OCI-LY3 (cell line): ENCODE results near the gene DUSP1.

Source experiments
- EZH2phosphoT487 ChIP-seq: fragments of 200-600 bp; shearing (Covaris generic); IDR thresholded peaks from 2 replicates; pipeline ENCODE4 v1.6.1; 2018; ENCODE audit warnings: antibody characterized with exemption, mixed run types, low read depth
- TF ChIP-seq, protein P1 (sequence below): fragments of 200-600, 300-600 bp; sonication (generic); IDR thresholded peaks from 2 replicates; pipeline ENCODE4 v1.5.1; 2014; ENCODE audit warnings: antibody characterized with exemption, low read length, low read depth

GRCh38 chr5:172792701-172793570, 21.9 kb upstream of the DUSP1 start:
- TF ChIP-seq, protein P1, sequence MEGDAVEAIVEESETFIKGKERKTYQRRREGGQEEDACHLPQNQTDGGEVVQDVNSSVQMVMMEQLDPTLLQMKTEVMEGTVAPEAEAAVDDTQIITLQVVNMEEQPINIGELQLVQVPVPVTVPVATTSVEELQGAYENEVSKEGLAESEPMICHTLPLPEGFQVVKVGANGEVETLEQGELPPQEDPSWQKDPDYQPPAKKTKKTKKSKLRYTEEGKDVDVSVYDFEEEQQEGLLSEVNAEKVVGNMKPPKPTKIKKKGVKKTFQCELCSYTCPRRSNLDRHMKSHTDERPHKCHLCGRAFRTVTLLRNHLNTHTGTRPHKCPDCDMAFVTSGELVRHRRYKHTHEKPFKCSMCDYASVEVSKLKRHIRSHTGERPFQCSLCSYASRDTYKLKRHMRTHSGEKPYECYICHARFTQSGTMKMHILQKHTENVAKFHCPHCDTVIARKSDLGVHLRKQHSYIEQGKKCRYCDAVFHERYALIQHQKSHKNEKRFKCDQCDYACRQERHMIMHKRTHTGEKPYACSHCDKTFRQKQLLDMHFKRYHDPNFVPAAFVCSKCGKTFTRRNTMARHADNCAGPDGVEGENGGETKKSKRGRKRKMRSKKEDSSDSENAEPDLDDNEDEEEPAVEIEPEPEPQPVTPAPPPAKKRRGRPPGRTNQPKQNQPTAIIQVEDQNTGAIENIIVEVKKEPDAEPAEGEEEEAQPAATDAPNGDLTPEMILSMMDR = no peak
- TF ChIP-seq EZH2phosphoT487 = no peak
